GM23338 (cell line): ENCODE measurements around the gene TMEM44. TPM values are rescaled to one million over a fixed set of nuclear protein-coding genes. Genes with fewer than 3 reads are reported as not detected.

ENCODE experiments used
- ATAC-seq: fragments of 200-7000 bp; cut with Tn5 transposase; 3 replicates; pipeline ENCODE4 v1.9.1; 2020
- DNase-seq: peaks from one replicate; pipeline ENCODE4 v3.0.0-alpha.2; 2015; ENCODE audit warnings: low spot score
- H2AFZ ChIP-seq: fragments of 200-600 bp; sonication (generic); 2 replicates; pipeline ENCODE4 v1.8.0; 2016; ENCODE audit warnings: antibody characterized with exemption, mild to moderate bottlenecking, moderate library complexity
- H3F3A ChIP-seq: fragments of 200-600 bp; sonication (generic); replicated peaks from 2 replicates; pipeline ENCODE4 v1.8.0; 2017; ENCODE audit warnings: antibody characterized with exemption, mixed run types, low read depth
- H3K27ac ChIP-seq: fragments of 200-600 bp; sonication (generic); 2 replicates; pipeline ENCODE4 v1.6.1; 2016; ENCODE audit warnings: low read depth
- H3K27me3 ChIP-seq: fragments of 200-600 bp; sonication (generic); 2 replicates; pipeline ENCODE4 v1.8.0; 2016; ENCODE audit warnings: mild to moderate bottlenecking, mixed run types, moderate library complexity; ENCODE audit not compliant: insufficient read depth
- H3K36me3 ChIP-seq: fragments of 200-600 bp; sonication (generic); 2 replicates; pipeline ENCODE4 v1.8.0; 2016; ENCODE audit warnings: mild to moderate bottlenecking; ENCODE audit not compliant: insufficient read depth
- H3K4me1 ChIP-seq: fragments of 200-600 bp; sonication (generic); 2 replicates; pipeline ENCODE4 v1.8.0; 2016; ENCODE audit warnings: mild to moderate bottlenecking, moderate library complexity; ENCODE audit not compliant: insufficient read depth
- H3K4me2 ChIP-seq: fragments of 200-600 bp; sonication (generic); 2 replicates; pipeline ENCODE4 v1.7.1; 2017; ENCODE audit warnings: mixed run types
- H3K4me3 ChIP-seq: fragments of 200-600 bp; sonication (generic); 2 replicates; pipeline ENCODE4 v1.6.1; 2016; ENCODE audit warnings: mixed run types
- H3K79me2 ChIP-seq: fragments of 200-600 bp; sonication (generic); replicated peaks from 2 replicates; pipeline ENCODE4 v1.8.0; 2017; ENCODE audit warnings: mild to moderate bottlenecking; ENCODE audit not compliant: insufficient read depth
- H3K9me2 ChIP-seq: fragments of 200-600 bp; sonication (generic); 2 replicates; pipeline ENCODE4 v1.8.0; 2017; ENCODE audit not compliant: insufficient read depth
- H4K20me1 ChIP-seq: fragments of 200-600 bp; sonication (generic); replicated peaks from 2 replicates; pipeline ENCODE4 v1.8.0; 2017; ENCODE audit warnings: mild to moderate bottlenecking; ENCODE audit not compliant: insufficient read depth
- H3K27ac Mint-ChIP-seq: 2 replicates; pipeline ENCODE4 v1.8.0; 2020; ENCODE audit warnings: inconsistent platforms, mild to moderate bottlenecking, moderate library complexity, mixed read lengths
- H3K27me3 Mint-ChIP-seq: 3 replicates; pipeline ENCODE4 v1.8.0; 2022; ENCODE audit warnings: low read depth, mild to moderate bottlenecking, moderate library complexity, mixed read lengths, inconsistent platforms; ENCODE audit not compliant: insufficient read depth, poor library complexity
- H3K36me3 Mint-ChIP-seq: 3 replicates; pipeline ENCODE4 v1.8.0; 2021; ENCODE audit warnings: low read depth, mild to moderate bottlenecking, inconsistent platforms, moderate library complexity, mixed read lengths
- H3K4me1 Mint-ChIP-seq: 3 replicates; pipeline ENCODE4 v1.8.0; 2020; ENCODE audit warnings: mild to moderate bottlenecking, inconsistent platforms, mixed read lengths
- H3K4me3 Mint-ChIP-seq: 3 replicates; pipeline ENCODE4 v1.8.0; 2021; ENCODE audit warnings: moderate library complexity, mild to moderate bottlenecking, inconsistent platforms, mixed read lengths
- H3K9me3 Mint-ChIP-seq: 3 replicates; pipeline ENCODE4 v1.8.0; 2020; ENCODE audit warnings: moderate library complexity, mild to moderate bottlenecking, inconsistent platforms, mixed read lengths
- CREB1 ChIP-seq: fragments of 250-450 bp; sonication (Bioruptor Pico); IDR thresholded peaks from 2 replicates; pipeline ENCODE4 v1.5.0; 2020; ENCODE audit warnings: low read depth, mild to moderate bottlenecking, moderate library complexity
- CTCF ChIP-seq, 2 experiments: fragments of 200-600 bp in 1 of 2; sonication (generic) in 1 of 2; conservative IDR thresholded peaks; 2 replicates each; pipeline versions ENCODE4 v1.5.1 to v1.6.1; 2016 to 2017; ENCODE audit warnings: antibody characterized with exemption in 2 of 2, low read depth in 2 of 2, mild to moderate bottlenecking in 2 of 2, moderate library complexity in 1 of 2
- ETS1 ChIP-seq: IDR thresholded peaks from 2 replicates; pipeline ENCODE4 v1.6.1; 2016; ENCODE audit warnings: antibody characterized with exemption
- EZH2 ChIP-seq: fragments of 200-600 bp; sonication (generic); IDR thresholded peaks from one replicate; pipeline ENCODE4 v1.8.0; 2017; ENCODE audit warnings: antibody characterized with exemption, mild to moderate bottlenecking, low read depth; ENCODE audit not compliant: unreplicated experiment
- JUNB ChIP-seq: IDR thresholded peaks from one replicate; pipeline ENCODE4 v1.6.1; 2016; ENCODE audit warnings: antibody characterized with exemption; ENCODE audit not compliant: unreplicated experiment
- POLR2AphosphoS5 ChIP-seq: IDR thresholded peaks from 2 replicates; pipeline ENCODE4 v1.6.1; 2016; ENCODE audit warnings: antibody characterized with exemption, low read depth
- REST ChIP-seq: IDR thresholded peaks from one replicate; pipeline ENCODE4 v1.6.1; 2018; ENCODE audit warnings: antibody characterized with exemption; ENCODE audit not compliant: unreplicated experiment
- STAT1 ChIP-seq: IDR thresholded peaks from one replicate; pipeline ENCODE4 v1.6.1; 2016; ENCODE audit warnings: antibody characterized with exemption; ENCODE audit not compliant: unreplicated experiment
- ZNF331 ChIP-seq: fragments of 250-450 bp; sonication (Bioruptor Pico); IDR thresholded peaks from 2 replicates; pipeline ENCODE4 v1.5.0; 2020; ENCODE audit warnings: low read depth, mild to moderate bottlenecking, moderate library complexity
- polyA plus RNA-seq: library from polyadenylated mRNA; unstranded; fragments of >200 nt; fragmentation: Nextera tagmentation; extraction: Ambion mirVana; gene quantifications from 2 replicates; pipeline ENCODE4 v1.2.1, GENCODE V29; 2016
- total RNA-seq: library from RNA; depleted of rRNA; stranded (reverse); fragments of >200 nt; shearing (Covaris generic); gene quantifications from 2 replicates; pipeline ENCODE4 v1.2.3, GENCODE V29; 2014

Gene TMEM44
- total and polyA plus RNA-seq, 2 experiments from 2014 or later, result 10.0 to 10.5 TPM

- no peak overlapping the region for H3K27ac Mint-ChIP-seq
These were observed 73.7 kb downstream of the TMEM44 start for GRCh38 chr3:194559530-194559929.

More at GRCh38 chr3:194559530-194559929, 73.7 kb downstream of the TMEM44 start:
- Histone ChIP-seq H3K79me2 (no peaks in the 10 kb centered on the region), H3K4me3 (no peak overlapping the region), H3K27me3 (no peaks in the 10 kb centered on the region), H2AFZ (no peak overlapping the region), H3K27ac (no peak overlapping the region), H3K36me3 (no peaks in the 10 kb centered on the region), H3F3A (no peaks in the 10 kb centered on the region), H3K4me2 (no peak overlapping the region), H3K4me1 (peaks cover 20% of the 10 kb centered on the region), H4K20me1 (no peaks in the 10 kb centered on the region), H3K9me2 (peaks cover 9% of the 10 kb centered on the region; the same call in 1 of the 2 replicates)
- Mint-ChIP-seq H3K27me3 (peaks cover 12% of the 10 kb centered on the region), H3K36me3 (no peaks in the 10 kb centered on the region), H3K9me3 (no peaks in the 10 kb centered on the region), H3K4me1 (peaks cover 24% of the 10 kb centered on the region), H3K4me3 (no peak overlapping the region)
- TF ChIP-seq POLR2AphosphoS5 (no peak), STAT1 (no peak), ZNF331 (no peak), ETS1 (no peak), CREB1 (CRISPR knock-in tag) (no peak), REST (no peak), CTCF (conservative IDR thresholded peaks at IDR 0.05; ENCODE audit: low read depth in 2 of 2) (no peak), JUNB (no peak), EZH2 (no peak)
- DNase-seq, result no peak
- no peak for ATAC-seq
